ENCODE data around the gene SLC16A6. TPM values are rescaled to one million over a fixed set of nuclear protein-coding genes. Genes with fewer than 3 reads are reported as not detected.

Gene SLC16A6
- total RNA-seq, 1 donor from 2014 or later: not detected

Other genes starting within 250 kb of the SLC16A6 start
- gene AMZ2, start 43.1 kb downstream of the SLC16A6 start, total RNA-seq: 74.5 and 90.0 TPM in 2 replicates
- 1.5 and 5.8 TPM in 2 replicates for gene ARSG, start 368 bp upstream of the SLC16A6 start, total RNA-seq
- gene WIPI1, start 166.4 kb upstream of the SLC16A6 start, total RNA-seq: 20.2 and 23.4 TPM in 2 replicates
- gene PRKAR1A, start 221.3 kb upstream of the SLC16A6 start, total RNA-seq: 131 and 157 TPM in 2 replicates

All from epithelial cell of proximal tubule (primary cell).